HepG2 (cell line): ENCODE data around the gene SMAD3. TPM values are rescaled to one million over a fixed set of nuclear protein-coding genes. Genes with fewer than 3 reads are reported as not detected.

Experiments used
- AHR ChIP-seq: IDR thresholded peaks from 2 replicates; pipeline ENCODE4 v1.6.1; 2018; ENCODE audit warnings: missing genetic modification reagents, missing compliant biosample characterization
- CCDC6 ChIP-seq: sonication (generic); formaldehyde crosslinking; IDR thresholded peaks from 2 replicates; pipeline ENCODE4 v1.8.1; 2022; ENCODE audit warnings: mild to moderate bottlenecking, missing genetic modification reagents, moderate library complexity
- DNMT1 ChIP-seq: sonication (generic); formaldehyde crosslinking; IDR thresholded peaks from 2 replicates; pipeline ENCODE4 v1.5.1; 2020; ENCODE audit warnings: mild to moderate bottlenecking, missing genetic modification reagents
- ELF3 ChIP-seq: IDR thresholded peaks from 2 replicates; pipeline ENCODE4 v1.6.1; 2016; ENCODE audit warnings: missing genetic modification reagents, missing compliant biosample characterization
- HBP1 ChIP-seq: IDR thresholded peaks from 2 replicates; pipeline ENCODE4 v1.6.1; 2016; ENCODE audit warnings: low read depth, control low read depth
- LBX2 ChIP-seq: sonication (generic); formaldehyde crosslinking; IDR thresholded peaks from 2 replicates; pipeline ENCODE4 v1.5.0; 2020; ENCODE audit warnings: missing genetic modification reagents, mild to moderate bottlenecking, borderline replicate concordance
- MTERF4 ChIP-seq: sonication (generic); formaldehyde crosslinking; IDR thresholded peaks from 2 replicates; pipeline ENCODE4 v1.8.0; 2023; ENCODE audit warnings: mild to moderate bottlenecking, missing genetic modification reagents
- NR2F6 ChIP-seq, 2 experiments: IDR thresholded peaks; 2 replicates each; pipeline ENCODE4 v1.6.1; 2016; ENCODE audit warnings: antibody characterized with exemption in 1 of 2, mild to moderate bottlenecking in 1 of 2
- PRPF4 ChIP-seq: fragments of 200-400 bp; formaldehyde crosslinking; IDR thresholded peaks from 2 replicates; pipeline ENCODE4 v1.6.1; 2016; ENCODE audit warnings: low read length, low read depth; ENCODE audit not compliant: poor library complexity, severe bottlenecking
- YY1 ChIP-seq: IDR thresholded peaks from 2 replicates; pipeline ENCODE4 v1.6.1; 2011; ENCODE audit warnings: low read length, low read depth, moderate library complexity, mild to moderate bottlenecking; ENCODE audit not compliant: insufficient read depth, insufficient replicate concordance
- ZBTB2 ChIP-seq: sonication (generic); formaldehyde crosslinking; IDR thresholded peaks from 2 replicates; pipeline ENCODE4 v1.8.0; 2022; ENCODE audit warnings: low read depth, missing genetic modification reagents
- ZNF20 ChIP-seq: sonication (generic); formaldehyde crosslinking; IDR thresholded peaks from 2 replicates; pipeline ENCODE4 v1.4.0; 2020; ENCODE audit warnings: mild to moderate bottlenecking, moderate library complexity, missing genetic modification reagents
- ZNF496 ChIP-seq: sonication (generic); formaldehyde crosslinking; IDR thresholded peaks from 2 replicates; pipeline ENCODE4 v1.8.1; 2023; ENCODE audit warnings: mild to moderate bottlenecking, moderate library complexity, missing genetic modification reagents; ENCODE audit not compliant: insufficient replicate concordance
- ZNF574 ChIP-seq: sonication (generic); formaldehyde crosslinking; IDR thresholded peaks from 2 replicates; pipeline ENCODE4 v1.4.0; 2020; ENCODE audit warnings: missing genetic modification reagents
- ZNF589 ChIP-seq: sonication (generic); formaldehyde crosslinking; conservative IDR thresholded peaks from 2 replicates; pipeline ENCODE4 v1.8.0; 2022; ENCODE audit warnings: mild to moderate bottlenecking, moderate library complexity, missing genetic modification reagents
- ZNF691 ChIP-seq: sonication (generic); formaldehyde crosslinking; IDR thresholded peaks from 2 replicates; pipeline ENCODE4 v1.4.0; 2020; ENCODE audit warnings: missing genetic modification reagents, low read depth, mild to moderate bottlenecking, borderline replicate concordance
- ZNF776 ChIP-seq: sonication (generic); formaldehyde crosslinking; IDR thresholded peaks from 2 replicates; pipeline ENCODE4 v1.4.0; 2020; ENCODE audit warnings: mild to moderate bottlenecking, missing genetic modification reagents
- ZNF784 ChIP-seq: sonication (generic); formaldehyde crosslinking; IDR thresholded peaks from 2 replicates; pipeline ENCODE4 v1.5.1; 2020; ENCODE audit warnings: missing genetic modification reagents, mild to moderate bottlenecking, borderline replicate concordance
- polyA plus RNA-seq, 8 experiments: library from polyadenylated mRNA; depleted of rRNA in 3 of 8; stranded (reverse) in 7 of 8; unstranded in 1 of 8; fragments of >200 nt; fragmentation: Illumina TruSeq in 4 of 8; extraction: Trizol in 4 of 8; gene quantifications; 2 replicates each; pipeline versions ENCODE4 v1.2.1 to v1.2.3, GENCODE V29; 2011 to 2016; ENCODE audit warnings: low read depth in 4 of 8, missing spikeins in 1 of 8, mixed read lengths in 1 of 8; ENCODE audit not compliant: insufficient read depth in 1 of 8
- total RNA-seq, 5 experiments: library from RNA; depleted of rRNA; stranded (reverse); fragments of >200 nt; fragmentation: Illumina TruSeq; extraction: Trizol; gene quantifications; 2 replicates each; pipeline ENCODE4 v1.2.3, GENCODE V29; 2016; ENCODE audit warnings: low read depth in 1 of 5

SMAD3 gene
- total and polyA plus RNA-seq, 2 of the 13 experiments (the other 11 are each of a cell fraction or from before 2014, with no cell fraction given), result 8.6 to 56.3 TPM

- TF ChIP-seq ZBTB2, result peak; percentile 68
- no peak for TF ChIP-seq AHR
- TF ChIP-seq YY1, result peak; percentile 10
- no peak for TF ChIP-seq PRPF4
- no peak for TF ChIP-seq HBP1
- TF ChIP-seq ZNF20 (CRISPR knock-in tag), result 0 out of 2 replicates have a peak, but pooled peaks have one; percentile 19
- TF ChIP-seq ZNF784 (CRISPR knock-in tag), result 0 out of 2 replicates have a peak, but pooled peaks have one; percentile 63
- peak; percentile 61; the same call in 1 of the 2 replicates for TF ChIP-seq CCDC6 (CRISPR knock-in tag)
- no peak for TF ChIP-seq LBX2 (CRISPR knock-in tag)
- TF ChIP-seq ZNF496 (CRISPR knock-in tag), result no peak
- peak; percentile 26; the same call in 1 of the 2 replicates for TF ChIP-seq MTERF4
- TF ChIP-seq DNMT1 (CRISPR knock-in tag), result no peak
- TF ChIP-seq ZNF589 (CRISPR knock-in tag), result 0 out of 2 replicates have a peak, but pooled peaks have one; percentile 12
- no peak for TF ChIP-seq NR2F6 (IDR thresholded peaks at IDR 0.05)
- no peak for TF ChIP-seq NR2F6 (CRISPR knock-in tag; IDR thresholded peaks at IDR 0.05)
- no peak for TF ChIP-seq ELF3
- TF ChIP-seq ZNF574 (CRISPR knock-in tag), result 0 out of 2 replicates have a peak, but pooled peaks have one; percentile 3
- peak; percentile 1; the same call in 1 of the 2 replicates for TF ChIP-seq ZNF776 (CRISPR knock-in tag)
- TF ChIP-seq ZNF691 (CRISPR knock-in tag), result no peak
Observed at GRCh38 chr15:67065531-67066005, at the start of gene SMAD3 (continued).
